ENCODE measurements around the gene ARHGAP8.

GRCh38 chr22:44718418-44718817 lies 34.0 kb upstream of the ARHGAP8 start:
- no peak for TF ChIP-seq CTCF (IDR thresholded peaks at IDR 0.05)
- no peak for TF ChIP-seq POLR2AphosphoS5 (IDR thresholded peaks at IDR 0.05)

Measured in prostate gland (tissue), 2 donors.